Thyroid gland (tissue), 4 donors: ENCODE results near the gene PLD1. TPM values are rescaled to one million over a fixed set of nuclear protein-coding genes. Genes with fewer than 3 reads are reported as not detected.

ENCODE experiments used
- DNase-seq, 2 donors: peaks; one replicate each; pipeline ENCODE4 v3.0.0-alpha.2; 2019
- H3K27ac ChIP-seq, 3 donors: fragments of 200-600 bp; sonication (generic); 1 replicate in 2 of 3; 2 replicates in 1 of 3; pipeline ENCODE4 v1.5.1; 2016 to 2019; ENCODE audit warnings: mild to moderate bottlenecking in 1 of 3, moderate library complexity in 1 of 3
- H3K27me3 ChIP-seq: fragments of 200-600 bp; sonication (generic); one replicate; pipeline ENCODE4 v1.5.1; 2019
- H3K36me3 ChIP-seq, 2 donors: fragments of 200-600 bp; sonication (generic); one replicate each; pipeline ENCODE4 v1.5.1; 2016 to 2019
- H3K4me1 ChIP-seq, 2 donors: fragments of 200-600 bp; sonication (generic); one replicate each; pipeline ENCODE4 v1.5.1; 2017 to 2019
- H3K4me3 ChIP-seq, 3 donors: fragments of 200-600 bp; sonication (generic); replicated peaks in 1 of 3; 1 replicate in 2 of 3; 2 replicates in 1 of 3; pipeline ENCODE4 v1.5.1; 2016; ENCODE audit warnings: mild to moderate bottlenecking in 1 of 3
- H3K9me3 ChIP-seq: fragments of 200-600 bp; sonication (generic); one replicate; pipeline ENCODE4 v1.5.1; 2017
- POLR2A ChIP-seq, 2 donors: fragments of 450-650 bp; IDR thresholded peaks; one replicate each; pipeline ENCODE4 v1.6.1; 2017; ENCODE audit warnings: antibody characterized with exemption in 2 of 2, mild to moderate bottlenecking in 2 of 2, moderate library complexity in 1 of 2
- WGBS, 2 donors: methylation state at CpG; one replicate each; pipeline ENCODE4 v1.1.5; 2017; 5-methylcytosine and 5-hydroxymethylcytosine counted together
- intact Hi-C: fragments of 100-400 bp; cut with DNase I; formaldehyde crosslinking; loops from one replicate; pipeline ENCODE4 v1.15.1; 2023
- total RNA-seq, 4 donors: library from RNA; depleted of rRNA; stranded (reverse); fragments of >200 nt; gene quantifications; one replicate each; pipeline ENCODE4 v1.2.3, GENCODE V29; 2016
- TF ChIP-seq, protein P1 (sequence below), 6 experiments: fragments of 200-600 bp in 3 of 6; fragments of 450-650 bp in 3 of 6; sonication (generic) in 3 of 6; IDR thresholded peaks; one replicate each; pipeline ENCODE4 v1.5.1; 2016 to 2019; ENCODE audit warnings: antibody characterized with exemption in 6 of 6, mild to moderate bottlenecking in 2 of 6, inconsistent platforms in 1 of 6, moderate library complexity in 1 of 6

PLD1 gene
- total RNA-seq, 4 donors from 2014 or later = 13.0 to 21.7 (median 19.8) TPM

GRCh38 chr3:171745577-171746319 lies 64.5 kb downstream of the PLD1 start:
- TF ChIP-seq, protein P1, sequence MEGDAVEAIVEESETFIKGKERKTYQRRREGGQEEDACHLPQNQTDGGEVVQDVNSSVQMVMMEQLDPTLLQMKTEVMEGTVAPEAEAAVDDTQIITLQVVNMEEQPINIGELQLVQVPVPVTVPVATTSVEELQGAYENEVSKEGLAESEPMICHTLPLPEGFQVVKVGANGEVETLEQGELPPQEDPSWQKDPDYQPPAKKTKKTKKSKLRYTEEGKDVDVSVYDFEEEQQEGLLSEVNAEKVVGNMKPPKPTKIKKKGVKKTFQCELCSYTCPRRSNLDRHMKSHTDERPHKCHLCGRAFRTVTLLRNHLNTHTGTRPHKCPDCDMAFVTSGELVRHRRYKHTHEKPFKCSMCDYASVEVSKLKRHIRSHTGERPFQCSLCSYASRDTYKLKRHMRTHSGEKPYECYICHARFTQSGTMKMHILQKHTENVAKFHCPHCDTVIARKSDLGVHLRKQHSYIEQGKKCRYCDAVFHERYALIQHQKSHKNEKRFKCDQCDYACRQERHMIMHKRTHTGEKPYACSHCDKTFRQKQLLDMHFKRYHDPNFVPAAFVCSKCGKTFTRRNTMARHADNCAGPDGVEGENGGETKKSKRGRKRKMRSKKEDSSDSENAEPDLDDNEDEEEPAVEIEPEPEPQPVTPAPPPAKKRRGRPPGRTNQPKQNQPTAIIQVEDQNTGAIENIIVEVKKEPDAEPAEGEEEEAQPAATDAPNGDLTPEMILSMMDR (IDR thresholded peaks at IDR 0.05) = no peak
- Histone ChIP-seq H3K27ac (no peak overlapping the region), H3K4me3 (no peak overlapping the region), H3K9me3 (no peaks in the 10 kb centered on the region), H3K4me1 (no peaks in the 10 kb centered on the region), H3K36me3 (no peaks in the 10 kb centered on the region), H3K27me3 (no peaks in the 10 kb centered on the region)
- 94 to 100% methylated on average over 14 to 38 of the region's 40 CpGs for WGBS, 2 donors
- DNase-seq = no peak
- intact Hi-C loops = no loop called here

DNA sequence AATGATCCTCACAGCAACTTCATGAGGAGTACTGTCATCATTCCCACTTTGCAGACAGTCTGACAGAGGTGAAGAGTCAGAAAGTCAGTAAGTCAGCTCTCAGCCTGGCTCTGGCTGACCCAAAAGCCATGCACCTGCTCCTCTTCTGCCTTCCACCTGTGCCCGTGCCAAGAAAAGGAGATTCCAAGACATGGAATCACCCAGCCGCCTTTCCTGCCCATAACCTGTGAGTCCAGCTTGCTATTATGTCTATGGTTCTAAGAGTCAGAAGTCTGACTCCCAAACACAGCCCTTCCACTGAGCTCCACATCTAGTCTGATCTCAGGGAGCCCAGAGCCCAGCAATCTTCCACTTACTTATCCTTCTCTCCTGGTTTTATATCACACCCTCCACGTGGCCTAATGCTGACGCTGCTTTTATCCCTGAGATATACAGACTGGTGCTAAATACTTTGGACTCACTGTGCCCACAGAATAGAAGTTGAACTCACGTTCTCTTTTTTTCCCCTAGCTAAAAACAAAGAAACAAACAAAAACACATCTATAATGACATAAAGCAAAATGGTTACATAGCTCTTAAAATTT lies 66.0 kb downstream of the PLD1 start:
- TF ChIP-seq, protein P1 (IDR thresholded peaks at IDR 0.05) = no peak
- no peak for TF ChIP-seq POLR2A (IDR thresholded peaks at IDR 0.05)
- WGBS, 2 donors = 86 to 93% methylated on average over 5 of the region's 5 CpGs
- intact Hi-C loops = no loop called here

GRCh38 chr3:171743327-171744157 lies 66.7 kb downstream of the PLD1 start:
- no peaks in the 10 kb centered on the region for H3K9me3 ChIP-seq
- H3K27me3 ChIP-seq = no peaks in the 10 kb centered on the region
- WGBS, 2 donors = 90 to 93% methylated on average over 10 of the region's 10 CpGs
- no peaks in the 10 kb centered on the region for H3K4me1 ChIP-seq
- no peak overlapping the region for H3K4me3 ChIP-seq
- intact Hi-C loops = no loop called here
- no peak overlapping the region for H3K27ac ChIP-seq
- no peak for TF ChIP-seq POLR2A (IDR thresholded peaks at IDR 0.05)
- TF ChIP-seq, protein P1 (IDR thresholded peaks at IDR 0.05) = no peak
- no peak for DNase-seq
- no peaks in the 10 kb centered on the region for H3K36me3 ChIP-seq

More for the DNA sequence above, 66.0 kb downstream of the PLD1 start:
- H3K27ac ChIP-seq = no peak overlapping the region
- no peak overlapping the region for H3K4me3 ChIP-seq
- no peaks in the 10 kb centered on the region for H3K27me3 ChIP-seq
- H3K9me3 ChIP-seq = no peaks in the 10 kb centered on the region
- no peaks in the 10 kb centered on the region for H3K4me1 ChIP-seq
- no peak for DNase-seq
- H3K36me3 ChIP-seq = no peaks in the 10 kb centered on the region

DNA sequence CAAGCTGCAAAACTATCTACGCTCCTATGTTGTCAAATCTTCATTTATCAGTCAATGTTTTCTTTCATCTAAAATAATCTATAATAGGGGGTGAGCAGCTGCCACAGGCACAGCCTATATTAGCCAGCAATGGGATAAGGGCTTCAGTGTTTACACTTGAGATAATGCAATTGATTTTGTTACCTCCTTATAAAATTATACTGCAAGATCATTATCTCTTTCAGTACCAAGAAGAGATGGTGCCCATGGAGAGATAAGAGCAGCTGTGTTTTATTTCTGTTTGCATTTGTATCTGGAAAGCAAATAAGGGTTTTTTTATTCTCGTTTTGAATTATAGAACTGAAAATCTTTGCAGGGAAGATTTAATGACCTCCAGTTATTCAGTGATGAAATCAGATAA lies 68.9 kb downstream of the PLD1 start:
- 82 to 87% methylated on average over 2 of the region's 2 CpGs for WGBS, 2 donors
- Histone ChIP-seq H3K36me3 (no peaks in the 10 kb centered on the region), H3K4me1 (no peaks in the 10 kb centered on the region), H3K27me3 (no peaks in the 10 kb centered on the region), H3K9me3 (no peaks in the 10 kb centered on the region), H3K4me3 (no peak overlapping the region), H3K27ac (no peak overlapping the region)
- TF ChIP-seq POLR2A (IDR thresholded peaks at IDR 0.05) = no peak
- TF ChIP-seq, protein P1 (IDR thresholded peaks at IDR 0.05) = no peak
- DNase-seq = no peak
- intact Hi-C loops = no loop called here
